ENCODE results near the gene SLIT2.

DNA sequence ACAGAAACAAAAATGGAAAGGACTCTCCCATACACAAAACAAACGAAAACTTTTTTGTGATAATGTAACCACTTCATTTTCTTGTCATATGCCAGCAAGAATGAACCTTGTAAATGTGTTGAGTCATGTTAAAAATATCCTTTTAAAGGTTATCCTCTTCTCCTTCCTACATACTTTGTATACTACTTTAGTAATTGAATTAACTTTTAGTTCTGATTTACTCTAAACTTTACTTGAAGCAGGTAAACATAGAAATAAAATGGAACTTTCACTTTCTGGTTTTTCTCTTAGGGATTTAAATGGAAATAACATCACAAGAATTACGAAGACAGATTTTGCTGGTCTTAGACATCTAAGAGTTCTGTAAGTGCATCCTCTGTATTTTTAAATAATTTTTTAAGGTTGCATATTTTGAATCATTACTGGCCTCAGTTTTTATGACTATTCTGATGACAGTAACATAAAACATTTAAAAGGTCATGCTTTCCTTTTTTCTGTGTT lies 4.7 kb downstream of the SLIT2 start:
- TF ChIP-seq, protein P1, sequence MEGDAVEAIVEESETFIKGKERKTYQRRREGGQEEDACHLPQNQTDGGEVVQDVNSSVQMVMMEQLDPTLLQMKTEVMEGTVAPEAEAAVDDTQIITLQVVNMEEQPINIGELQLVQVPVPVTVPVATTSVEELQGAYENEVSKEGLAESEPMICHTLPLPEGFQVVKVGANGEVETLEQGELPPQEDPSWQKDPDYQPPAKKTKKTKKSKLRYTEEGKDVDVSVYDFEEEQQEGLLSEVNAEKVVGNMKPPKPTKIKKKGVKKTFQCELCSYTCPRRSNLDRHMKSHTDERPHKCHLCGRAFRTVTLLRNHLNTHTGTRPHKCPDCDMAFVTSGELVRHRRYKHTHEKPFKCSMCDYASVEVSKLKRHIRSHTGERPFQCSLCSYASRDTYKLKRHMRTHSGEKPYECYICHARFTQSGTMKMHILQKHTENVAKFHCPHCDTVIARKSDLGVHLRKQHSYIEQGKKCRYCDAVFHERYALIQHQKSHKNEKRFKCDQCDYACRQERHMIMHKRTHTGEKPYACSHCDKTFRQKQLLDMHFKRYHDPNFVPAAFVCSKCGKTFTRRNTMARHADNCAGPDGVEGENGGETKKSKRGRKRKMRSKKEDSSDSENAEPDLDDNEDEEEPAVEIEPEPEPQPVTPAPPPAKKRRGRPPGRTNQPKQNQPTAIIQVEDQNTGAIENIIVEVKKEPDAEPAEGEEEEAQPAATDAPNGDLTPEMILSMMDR (IDR thresholded peaks at IDR 0.05), result no peak
- no peak for TF ChIP-seq POLR2A (IDR thresholded peaks at IDR 0.05)

Data from testis (tissue), 2 donors.